GM23338 (cell line): ENCODE data around the gene CCDC169. TPM values are rescaled to one million over a fixed set of nuclear protein-coding genes. Genes with fewer than 3 reads are reported as not detected.

Experiments
- ATAC-seq: fragments of 200-7000 bp; cut with Tn5 transposase; 3 replicates; pipeline ENCODE4 v1.9.1; 2020
- DNase-seq: peaks from one replicate; pipeline ENCODE4 v3.0.0-alpha.2; 2015; ENCODE audit warnings: low spot score
- H2AFZ ChIP-seq: fragments of 200-600 bp; sonication (generic); 2 replicates; pipeline ENCODE4 v1.8.0; 2016; ENCODE audit warnings: antibody characterized with exemption, mild to moderate bottlenecking, moderate library complexity
- H3F3A ChIP-seq: fragments of 200-600 bp; sonication (generic); replicated peaks from 2 replicates; pipeline ENCODE4 v1.8.0; 2017; ENCODE audit warnings: antibody characterized with exemption, mixed run types, low read depth
- H3K27ac ChIP-seq: fragments of 200-600 bp; sonication (generic); 2 replicates; pipeline ENCODE4 v1.6.1; 2016; ENCODE audit warnings: low read depth
- H3K27me3 ChIP-seq: fragments of 200-600 bp; sonication (generic); 2 replicates; pipeline ENCODE4 v1.8.0; 2016; ENCODE audit warnings: mild to moderate bottlenecking, mixed run types, moderate library complexity; ENCODE audit not compliant: insufficient read depth
- H3K36me3 ChIP-seq: fragments of 200-600 bp; sonication (generic); 2 replicates; pipeline ENCODE4 v1.8.0; 2016; ENCODE audit warnings: mild to moderate bottlenecking; ENCODE audit not compliant: insufficient read depth
- H3K4me1 ChIP-seq: fragments of 200-600 bp; sonication (generic); 2 replicates; pipeline ENCODE4 v1.8.0; 2016; ENCODE audit warnings: mild to moderate bottlenecking, moderate library complexity; ENCODE audit not compliant: insufficient read depth
- H3K4me2 ChIP-seq: fragments of 200-600 bp; sonication (generic); 2 replicates; pipeline ENCODE4 v1.7.1; 2017; ENCODE audit warnings: mixed run types
- H3K4me3 ChIP-seq: fragments of 200-600 bp; sonication (generic); 2 replicates; pipeline ENCODE4 v1.6.1; 2016; ENCODE audit warnings: mixed run types
- H3K79me2 ChIP-seq: fragments of 200-600 bp; sonication (generic); replicated peaks from 2 replicates; pipeline ENCODE4 v1.8.0; 2017; ENCODE audit warnings: mild to moderate bottlenecking; ENCODE audit not compliant: insufficient read depth
- H3K9me2 ChIP-seq: fragments of 200-600 bp; sonication (generic); 2 replicates; pipeline ENCODE4 v1.8.0; 2017; ENCODE audit not compliant: insufficient read depth
- H4K20me1 ChIP-seq: fragments of 200-600 bp; sonication (generic); replicated peaks from 2 replicates; pipeline ENCODE4 v1.8.0; 2017; ENCODE audit warnings: mild to moderate bottlenecking; ENCODE audit not compliant: insufficient read depth
- H3K27ac Mint-ChIP-seq: 2 replicates; pipeline ENCODE4 v1.8.0; 2020; ENCODE audit warnings: inconsistent platforms, mild to moderate bottlenecking, moderate library complexity, mixed read lengths
- H3K27me3 Mint-ChIP-seq: 3 replicates; pipeline ENCODE4 v1.8.0; 2022; ENCODE audit warnings: low read depth, mild to moderate bottlenecking, moderate library complexity, mixed read lengths, inconsistent platforms; ENCODE audit not compliant: insufficient read depth, poor library complexity
- H3K36me3 Mint-ChIP-seq: 3 replicates; pipeline ENCODE4 v1.8.0; 2021; ENCODE audit warnings: low read depth, mild to moderate bottlenecking, inconsistent platforms, moderate library complexity, mixed read lengths
- H3K4me1 Mint-ChIP-seq: 3 replicates; pipeline ENCODE4 v1.8.0; 2020; ENCODE audit warnings: mild to moderate bottlenecking, inconsistent platforms, mixed read lengths
- H3K4me3 Mint-ChIP-seq: 3 replicates; pipeline ENCODE4 v1.8.0; 2021; ENCODE audit warnings: moderate library complexity, mild to moderate bottlenecking, inconsistent platforms, mixed read lengths
- H3K9me3 Mint-ChIP-seq: 3 replicates; pipeline ENCODE4 v1.8.0; 2020; ENCODE audit warnings: moderate library complexity, mild to moderate bottlenecking, inconsistent platforms, mixed read lengths
- CREB1 ChIP-seq: fragments of 250-450 bp; sonication (Bioruptor Pico); IDR thresholded peaks from 2 replicates; pipeline ENCODE4 v1.5.0; 2020; ENCODE audit warnings: low read depth, mild to moderate bottlenecking, moderate library complexity
- EZH2 ChIP-seq: fragments of 200-600 bp; sonication (generic); IDR thresholded peaks from one replicate; pipeline ENCODE4 v1.8.0; 2017; ENCODE audit warnings: antibody characterized with exemption, mild to moderate bottlenecking, low read depth; ENCODE audit not compliant: unreplicated experiment
- EZH2phosphoT487 ChIP-seq: fragments of 200-600 bp; sonication (generic); IDR thresholded peaks from one replicate; pipeline ENCODE4 v1.8.1; 2018; ENCODE audit warnings: antibody characterized with exemption; ENCODE audit not compliant: unreplicated experiment
- POLR2AphosphoS5 ChIP-seq: IDR thresholded peaks from 2 replicates; pipeline ENCODE4 v1.6.1; 2016; ENCODE audit warnings: antibody characterized with exemption, low read depth
- STAT1 ChIP-seq: IDR thresholded peaks from one replicate; pipeline ENCODE4 v1.6.1; 2016; ENCODE audit warnings: antibody characterized with exemption; ENCODE audit not compliant: unreplicated experiment
- ZNF114 ChIP-seq: fragments of 250-450 bp; sonication (Bioruptor Pico); IDR thresholded peaks from 2 replicates; pipeline ENCODE4 v1.5.0; 2020; ENCODE audit warnings: mild to moderate bottlenecking, moderate library complexity
- ZNF331 ChIP-seq: fragments of 250-450 bp; sonication (Bioruptor Pico); IDR thresholded peaks from 2 replicates; pipeline ENCODE4 v1.5.0; 2020; ENCODE audit warnings: low read depth, mild to moderate bottlenecking, moderate library complexity
- polyA plus RNA-seq: library from polyadenylated mRNA; unstranded; fragments of >200 nt; fragmentation: Nextera tagmentation; extraction: Ambion mirVana; gene quantifications from 2 replicates; pipeline ENCODE4 v1.2.1, GENCODE V29; 2016
- total RNA-seq: library from RNA; depleted of rRNA; stranded (reverse); fragments of >200 nt; shearing (Covaris generic); gene quantifications from 2 replicates; pipeline ENCODE4 v1.2.3, GENCODE V29; 2014
- TF ChIP-seq, protein P1 (sequence below), 2 experiments: fragments of 200-600 bp in 1 of 2; sonication (generic) in 1 of 2; conservative IDR thresholded peaks; 2 replicates each; pipeline versions ENCODE4 v1.5.1 to v1.6.1; 2016 to 2017; ENCODE audit warnings: antibody characterized with exemption in 2 of 2, low read depth in 2 of 2, mild to moderate bottlenecking in 2 of 2, moderate library complexity in 1 of 2
- TF ChIP-seq, protein P2 (sequence below): IDR thresholded peaks from 2 replicates; pipeline ENCODE4 v1.6.1; 2016; ENCODE audit warnings: antibody characterized with exemption
- TF ChIP-seq, protein P3 (sequence below): fragments of 250-450 bp; sonication (Bioruptor Pico); IDR thresholded peaks from 2 replicates; pipeline ENCODE4 v1.5.0; 2020; ENCODE audit warnings: mild to moderate bottlenecking, moderate library complexity

CCDC169 gene
- total and polyA plus RNA-seq, 2 experiments from 2014 or later = 48.5 to 61.2 TPM

DNA sequence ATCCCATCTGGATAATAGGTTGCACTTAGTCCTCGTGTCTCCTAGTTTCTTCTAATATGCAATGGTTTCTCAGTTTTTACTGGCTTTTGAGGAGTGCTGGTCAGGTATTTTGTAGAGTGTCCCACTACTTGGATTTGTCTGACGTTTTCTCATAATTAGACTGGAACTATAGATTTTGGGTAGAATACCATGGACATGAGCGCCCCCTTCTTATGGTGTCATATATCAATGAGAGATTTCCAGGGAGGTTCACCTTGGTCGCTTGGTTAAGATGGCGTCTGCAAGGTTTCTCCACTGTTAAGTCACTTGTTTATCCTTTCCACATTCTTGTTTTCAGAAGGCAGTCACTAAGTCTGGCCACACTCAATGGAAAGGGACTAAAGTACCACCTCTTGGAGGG lies 89.9 kb downstream of the CCDC169 start:
- Histone ChIP-seq H3K4me2 (no peak overlapping the region), H3K27ac (no peak overlapping the region), H3K79me2 (no peaks in the 10 kb centered on the region), H3K4me3 (no peak overlapping the region), H4K20me1 (no peaks in the 10 kb centered on the region), H3K4me1 (peaks cover 10% of the 10 kb centered on the region; the same call in 1 of the 2 replicates), H2AFZ (no peak overlapping the region), H3K27me3 (no peaks in the 10 kb centered on the region), H3F3A (no peaks in the 10 kb centered on the region; the same call in 1 of the 2 replicates), H3K36me3 (no peaks in the 10 kb centered on the region), H3K9me2 (no peaks in the 10 kb centered on the region; the same call in 1 of the 2 replicates)
- Mint-ChIP-seq H3K9me3 (0 out of 3 replicates have a peak, but pooled peaks cover under 1% of the 10 kb centered on the region), H3K4me1 (peaks cover 16% of the 10 kb centered on the region), H3K27ac (no peak overlapping the region), H3K36me3 (peaks cover under 1% of the 10 kb centered on the region; the same call in 2 of the 3 replicates), H3K4me3 (no peak overlapping the region), H3K27me3 (no peaks in the 10 kb centered on the region)
- TF ChIP-seq, protein P1, sequence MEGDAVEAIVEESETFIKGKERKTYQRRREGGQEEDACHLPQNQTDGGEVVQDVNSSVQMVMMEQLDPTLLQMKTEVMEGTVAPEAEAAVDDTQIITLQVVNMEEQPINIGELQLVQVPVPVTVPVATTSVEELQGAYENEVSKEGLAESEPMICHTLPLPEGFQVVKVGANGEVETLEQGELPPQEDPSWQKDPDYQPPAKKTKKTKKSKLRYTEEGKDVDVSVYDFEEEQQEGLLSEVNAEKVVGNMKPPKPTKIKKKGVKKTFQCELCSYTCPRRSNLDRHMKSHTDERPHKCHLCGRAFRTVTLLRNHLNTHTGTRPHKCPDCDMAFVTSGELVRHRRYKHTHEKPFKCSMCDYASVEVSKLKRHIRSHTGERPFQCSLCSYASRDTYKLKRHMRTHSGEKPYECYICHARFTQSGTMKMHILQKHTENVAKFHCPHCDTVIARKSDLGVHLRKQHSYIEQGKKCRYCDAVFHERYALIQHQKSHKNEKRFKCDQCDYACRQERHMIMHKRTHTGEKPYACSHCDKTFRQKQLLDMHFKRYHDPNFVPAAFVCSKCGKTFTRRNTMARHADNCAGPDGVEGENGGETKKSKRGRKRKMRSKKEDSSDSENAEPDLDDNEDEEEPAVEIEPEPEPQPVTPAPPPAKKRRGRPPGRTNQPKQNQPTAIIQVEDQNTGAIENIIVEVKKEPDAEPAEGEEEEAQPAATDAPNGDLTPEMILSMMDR (conservative IDR thresholded peaks at IDR 0.05; ENCODE audit: low read depth in 2 of 2) = peak; percentile 60 to 61
- TF ChIP-seq, protein P2, sequence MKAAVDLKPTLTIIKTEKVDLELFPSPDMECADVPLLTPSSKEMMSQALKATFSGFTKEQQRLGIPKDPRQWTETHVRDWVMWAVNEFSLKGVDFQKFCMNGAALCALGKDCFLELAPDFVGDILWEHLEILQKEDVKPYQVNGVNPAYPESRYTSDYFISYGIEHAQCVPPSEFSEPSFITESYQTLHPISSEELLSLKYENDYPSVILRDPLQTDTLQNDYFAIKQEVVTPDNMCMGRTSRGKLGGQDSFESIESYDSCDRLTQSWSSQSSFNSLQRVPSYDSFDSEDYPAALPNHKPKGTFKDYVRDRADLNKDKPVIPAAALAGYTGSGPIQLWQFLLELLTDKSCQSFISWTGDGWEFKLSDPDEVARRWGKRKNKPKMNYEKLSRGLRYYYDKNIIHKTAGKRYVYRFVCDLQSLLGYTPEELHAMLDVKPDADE = no peak
- DNase-seq (peak; percentile 47), ATAC-seq (no peak)

DNA sequence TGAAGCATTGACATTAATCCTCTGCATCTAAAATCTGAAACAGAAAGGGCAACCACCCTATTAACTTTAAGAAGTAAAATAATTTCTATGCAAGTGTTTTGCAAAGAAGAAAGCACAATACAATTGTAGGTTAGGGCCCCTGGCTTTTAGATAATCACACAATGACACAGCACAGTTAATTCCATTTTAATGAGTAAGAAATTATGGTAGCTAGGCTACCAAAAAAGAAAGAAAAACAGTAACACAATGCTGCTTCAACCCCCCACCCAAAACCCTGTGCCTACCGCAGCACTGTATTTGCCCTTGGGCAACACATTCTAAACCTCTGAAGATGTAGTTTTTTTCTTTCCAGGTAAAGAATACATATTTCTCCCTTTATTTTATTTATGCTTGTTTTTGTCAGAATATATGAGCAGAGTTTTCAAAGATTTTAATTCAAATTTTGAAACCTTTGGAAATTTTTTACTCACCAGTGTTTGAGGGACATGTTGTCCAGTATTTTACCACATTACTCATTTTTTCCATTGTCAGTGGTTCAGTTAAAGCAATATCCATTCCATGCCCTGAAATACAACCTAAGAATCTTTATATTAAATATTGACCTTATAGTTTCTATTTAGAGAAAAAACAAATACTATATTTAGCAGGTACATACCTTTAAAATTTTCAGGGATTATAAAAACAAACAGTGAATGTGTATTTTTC lies 104.3 kb downstream of the CCDC169 start:
- no peaks in the 10 kb centered on the region for H3K27me3 ChIP-seq
- no peaks in the 10 kb centered on the region for H3K36me3 ChIP-seq
- H2AFZ ChIP-seq = no peak overlapping the region
- Mint-ChIP-seq H3K27me3 (no peaks in the 10 kb centered on the region), H3K9me3 (no peaks in the 10 kb centered on the region), H3K4me3 (no peak overlapping the region), H3K27ac (0 out of 2 replicates have a peak overlapping the region, but pooled peaks have one; percentile 26), H3K36me3 (no peaks in the 10 kb centered on the region), H3K4me1 (peaks cover 13% of the 10 kb centered on the region)
- ATAC-seq (no peak; the same call in 2 of the 3 replicates), DNase-seq (no peak)
- no peak overlapping the region for H3K4me2 ChIP-seq
- no peaks in the 10 kb centered on the region for H3F3A ChIP-seq
- no peaks in the 10 kb centered on the region for H3K9me2 ChIP-seq
- H4K20me1 ChIP-seq = no peaks in the 10 kb centered on the region
- no peaks in the 10 kb centered on the region for H3K79me2 ChIP-seq
- H3K4me3 ChIP-seq = no peak overlapping the region
- H3K4me1 ChIP-seq = peaks cover 32% of the 10 kb centered on the region
- H3K27ac ChIP-seq = no peak overlapping the region
- TF ChIP-seq POLR2AphosphoS5 = no peak
- no peak for TF ChIP-seq STAT1
- TF ChIP-seq ZNF114 (CRISPR knock-in tag) = no peak
- no peak for TF ChIP-seq EZH2
- TF ChIP-seq, protein P2 = no peak
- TF ChIP-seq, protein P3, sequence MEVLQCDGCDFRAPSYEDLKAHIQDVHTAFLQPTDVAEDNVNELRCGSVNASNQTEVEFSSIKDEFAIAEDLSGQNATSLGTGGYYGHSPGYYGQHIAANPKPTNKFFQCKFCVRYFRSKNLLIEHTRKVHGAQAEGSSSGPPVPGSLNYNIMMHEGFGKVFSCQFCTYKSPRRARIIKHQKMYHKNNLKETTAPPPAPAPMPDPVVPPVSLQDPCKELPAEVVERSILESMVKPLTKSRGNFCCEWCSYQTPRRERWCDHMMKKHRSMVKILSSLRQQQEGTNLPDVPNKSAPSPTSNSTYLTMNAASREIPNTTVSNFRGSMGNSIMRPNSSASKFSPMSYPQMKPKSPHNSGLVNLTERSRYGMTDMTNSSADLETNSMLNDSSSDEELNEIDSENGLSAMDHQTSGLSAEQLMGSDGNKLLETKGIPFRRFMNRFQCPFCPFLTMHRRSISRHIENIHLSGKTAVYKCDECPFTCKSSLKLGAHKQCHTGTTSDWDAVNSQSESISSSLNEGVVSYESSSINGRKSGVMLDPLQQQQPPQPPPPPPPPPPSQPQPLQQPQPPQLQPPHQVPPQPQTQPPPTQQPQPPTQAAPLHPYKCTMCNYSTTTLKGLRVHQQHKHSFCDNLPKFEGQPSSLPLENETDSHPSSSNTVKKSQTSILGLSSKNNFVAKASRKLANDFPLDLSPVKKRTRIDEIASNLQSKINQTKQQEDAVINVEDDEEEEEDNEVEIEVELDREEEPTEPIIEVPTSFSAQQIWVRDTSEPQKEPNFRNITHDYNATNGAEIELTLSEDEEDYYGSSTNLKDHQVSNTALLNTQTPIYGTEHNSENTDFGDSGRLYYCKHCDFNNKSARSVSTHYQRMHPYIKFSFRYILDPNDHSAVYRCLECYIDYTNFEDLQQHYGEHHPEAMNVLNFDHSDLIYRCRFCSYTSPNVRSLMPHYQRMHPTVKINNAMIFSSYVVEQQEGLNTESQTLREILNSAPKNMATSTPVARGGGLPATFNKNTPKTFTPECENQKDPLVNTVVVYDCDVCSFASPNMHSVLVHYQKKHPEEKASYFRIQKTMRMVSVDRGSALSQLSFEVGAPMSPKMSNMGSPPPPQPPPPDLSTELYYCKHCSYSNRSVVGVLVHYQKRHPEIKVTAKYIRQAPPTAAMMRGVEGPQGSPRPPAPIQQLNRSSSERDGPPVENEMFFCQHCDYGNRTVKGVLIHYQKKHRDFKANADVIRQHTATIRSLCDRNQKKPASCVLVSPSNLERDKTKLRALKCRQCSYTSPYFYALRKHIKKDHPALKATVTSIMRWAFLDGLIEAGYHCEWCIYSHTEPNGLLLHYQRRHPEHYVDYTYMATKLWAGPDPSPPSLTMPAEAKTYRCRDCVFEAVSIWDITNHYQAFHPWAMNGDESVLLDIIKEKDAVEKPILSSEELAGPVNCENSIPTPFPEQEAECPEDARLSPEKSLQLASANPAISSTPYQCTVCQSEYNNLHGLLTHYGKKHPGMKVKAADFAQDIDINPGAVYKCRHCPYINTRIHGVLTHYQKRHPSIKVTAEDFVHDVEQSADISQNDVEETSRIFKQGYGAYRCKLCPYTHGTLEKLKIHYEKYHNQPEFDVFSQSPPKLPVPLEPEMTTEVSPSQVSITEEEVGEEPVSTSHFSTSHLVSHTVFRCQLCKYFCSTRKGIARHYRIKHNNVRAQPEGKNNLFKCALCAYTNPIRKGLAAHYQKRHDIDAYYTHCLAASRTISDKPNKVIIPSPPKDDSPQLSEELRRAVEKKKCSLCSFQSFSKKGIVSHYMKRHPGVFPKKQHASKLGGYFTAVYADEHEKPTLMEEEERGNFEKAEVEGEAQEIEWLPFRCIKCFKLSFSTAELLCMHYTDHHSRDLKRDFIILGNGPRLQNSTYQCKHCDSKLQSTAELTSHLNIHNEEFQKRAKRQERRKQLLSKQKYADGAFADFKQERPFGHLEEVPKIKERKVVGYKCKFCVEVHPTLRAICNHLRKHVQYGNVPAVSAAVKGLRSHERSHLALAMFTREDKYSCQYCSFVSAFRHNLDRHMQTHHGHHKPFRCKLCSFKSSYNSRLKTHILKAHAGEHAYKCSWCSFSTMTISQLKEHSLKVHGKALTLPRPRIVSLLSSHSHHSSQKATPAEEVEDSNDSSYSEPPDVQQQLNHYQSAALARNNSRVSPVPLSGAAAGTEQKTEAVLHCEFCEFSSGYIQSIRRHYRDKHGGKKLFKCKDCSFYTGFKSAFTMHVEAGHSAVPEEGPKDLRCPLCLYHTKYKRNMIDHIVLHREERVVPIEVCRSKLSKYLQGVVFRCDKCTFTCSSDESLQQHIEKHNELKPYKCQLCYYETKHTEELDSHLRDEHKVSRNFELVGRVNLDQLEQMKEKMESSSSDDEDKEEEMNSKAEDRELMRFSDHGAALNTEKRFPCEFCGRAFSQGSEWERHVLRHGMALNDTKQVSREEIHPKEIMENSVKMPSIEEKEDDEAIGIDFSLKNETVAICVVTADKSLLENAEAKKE = no peak
- no peak for TF ChIP-seq EZH2phosphoT487
- TF ChIP-seq ZNF331 (CRISPR knock-in tag) = no peak
- no peak for TF ChIP-seq CREB1 (CRISPR knock-in tag)
